Large intestine (tissue), 3 donors: ENCODE data around the gene BACH2. TPM values are rescaled to one million over a fixed set of nuclear protein-coding genes. Genes with fewer than 3 reads are reported as not detected.

ENCODE experiments used
- DNase-seq, 2 donors: peaks; one replicate each; pipeline versions ENCODE4 v3.0.0 to v3.0.0-alpha.2; 2013
- H3K27ac ChIP-seq: one replicate; pipeline ENCODE4 v1.5.1; 2013; ENCODE audit warnings: low read length
- H3K27me3 ChIP-seq: 2 replicates; pipeline ENCODE4 v1.6.1; 2013; ENCODE audit warnings: low read length; ENCODE audit not compliant: control insufficient read depth, insufficient read depth
- H3K36me3 ChIP-seq: 2 replicates; pipeline ENCODE4 v1.6.1; 2013; ENCODE audit warnings: low read length; ENCODE audit not compliant: control insufficient read depth, insufficient read depth
- H3K4me1 ChIP-seq: one replicate; pipeline ENCODE4 v1.6.1; 2013; ENCODE audit warnings: low read length; ENCODE audit not compliant: control insufficient read depth, insufficient read depth
- H3K4me3 ChIP-seq: one replicate; pipeline ENCODE4 v1.5.1; 2013; ENCODE audit warnings: low read length
- H3K9me3 ChIP-seq: one replicate; pipeline ENCODE4 v1.6.1; 2013; ENCODE audit warnings: mild to moderate bottlenecking, low read depth, low read length, moderate library complexity; ENCODE audit not compliant: control insufficient read depth
- WGBS: methylation state at CpG from one replicate; pipeline ENCODE4 v1.1.5; 2013; ENCODE audit warnings: low lambda C conversion rate; ENCODE audit not compliant: insufficient coverage; 5-methylcytosine and 5-hydroxymethylcytosine counted together
- polyA plus RNA-seq: library from polyadenylated mRNA; unstranded; fragments of 120-200 nt; gene quantifications from one replicate; pipeline ENCODE4 v1.2.1, GENCODE V29; 2013

The BACH2 gene
- polyA plus RNA-seq, 1 donor: 2.8 TPM

DNA sequence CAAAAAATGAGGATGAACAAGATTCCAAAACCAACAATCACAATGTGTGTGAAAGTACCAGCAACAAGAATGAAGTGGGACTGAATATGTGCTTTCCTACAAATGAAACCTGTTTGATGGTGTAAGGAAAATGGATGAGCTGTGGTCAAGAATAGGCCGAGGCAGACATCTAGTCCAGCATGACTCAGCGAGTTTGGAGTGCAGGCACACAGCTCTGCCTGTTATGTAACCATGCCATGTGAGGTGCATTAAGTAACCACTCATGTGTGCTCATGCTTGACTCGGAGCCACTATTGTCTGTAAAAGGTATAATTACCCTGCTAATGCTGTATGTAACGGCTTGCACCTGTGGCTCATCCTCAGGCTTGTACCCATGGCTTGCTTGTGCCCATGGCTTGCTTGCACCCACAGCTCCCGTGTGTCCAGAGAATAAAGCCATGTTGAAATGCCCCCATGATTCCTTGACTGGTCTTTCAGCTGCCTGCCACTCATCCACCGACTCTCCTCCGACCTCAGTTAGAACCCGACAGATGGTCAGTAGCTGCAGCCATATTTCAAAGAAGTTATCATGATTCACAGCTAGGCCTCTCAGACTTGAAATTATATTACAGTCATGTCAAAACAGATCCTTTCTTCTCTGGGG lies 98.7 kb downstream of the BACH2 start:
- no peak for DNase-seq
- WGBS: no CpG with 5 or more reads among the region's 8 CpGs
- H3K27ac ChIP-seq: no peak overlapping the region
- no peaks in the 10 kb centered on the region for H3K36me3 ChIP-seq
- no peaks in the 10 kb centered on the region for H3K4me1 ChIP-seq
- H3K27me3 ChIP-seq: no peaks in the 10 kb centered on the region
- no peak overlapping the region for H3K4me3 ChIP-seq
- no peaks in the 10 kb centered on the region for H3K9me3 ChIP-seq

DNA sequence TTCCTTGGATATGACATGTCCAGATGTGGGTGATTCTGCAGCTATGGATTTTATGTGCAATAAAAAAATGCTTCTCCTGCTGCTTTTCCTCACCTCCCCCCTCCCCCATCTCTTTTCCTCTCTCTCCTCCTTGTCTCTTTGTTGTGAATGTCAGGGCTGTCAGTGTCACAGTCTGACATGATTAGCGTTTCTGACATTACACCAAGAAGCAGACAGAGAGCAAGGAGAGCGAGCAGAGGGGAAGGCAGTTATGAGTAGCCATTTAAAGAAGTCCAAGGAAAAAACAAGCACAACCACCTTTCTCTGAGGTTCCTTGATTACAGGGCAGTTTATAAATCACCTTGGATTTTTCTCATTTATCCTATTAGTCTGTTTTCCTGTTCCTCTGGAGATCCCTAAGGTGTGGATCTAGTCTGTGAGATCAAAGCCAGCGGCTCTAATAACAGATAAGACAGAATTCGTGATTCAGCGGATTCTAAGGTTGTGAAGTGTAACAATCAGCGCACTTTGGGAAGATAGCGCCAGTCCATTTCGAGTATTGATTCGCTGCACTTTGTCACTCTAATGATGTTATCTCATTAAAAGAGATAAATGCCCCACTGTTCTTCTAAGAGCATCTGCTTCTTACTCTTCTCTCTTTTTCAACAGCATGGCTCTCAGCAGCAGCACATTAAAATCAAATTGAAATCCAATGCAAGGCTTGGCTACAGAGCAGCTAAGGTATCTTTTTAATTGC lies 101.4 kb downstream of the BACH2 start:
- WGBS: 43% methylated on average over 2 of the region's 9 CpGs
- H3K4me3 ChIP-seq: no peak overlapping the region
- no peaks in the 10 kb centered on the region for H3K4me1 ChIP-seq
- no peak overlapping the region for H3K27ac ChIP-seq
- no peaks in the 10 kb centered on the region for H3K9me3 ChIP-seq
- DNase-seq: no peak
- no peaks in the 10 kb centered on the region for H3K27me3 ChIP-seq
- no peaks in the 10 kb centered on the region for H3K36me3 ChIP-seq

DNA sequence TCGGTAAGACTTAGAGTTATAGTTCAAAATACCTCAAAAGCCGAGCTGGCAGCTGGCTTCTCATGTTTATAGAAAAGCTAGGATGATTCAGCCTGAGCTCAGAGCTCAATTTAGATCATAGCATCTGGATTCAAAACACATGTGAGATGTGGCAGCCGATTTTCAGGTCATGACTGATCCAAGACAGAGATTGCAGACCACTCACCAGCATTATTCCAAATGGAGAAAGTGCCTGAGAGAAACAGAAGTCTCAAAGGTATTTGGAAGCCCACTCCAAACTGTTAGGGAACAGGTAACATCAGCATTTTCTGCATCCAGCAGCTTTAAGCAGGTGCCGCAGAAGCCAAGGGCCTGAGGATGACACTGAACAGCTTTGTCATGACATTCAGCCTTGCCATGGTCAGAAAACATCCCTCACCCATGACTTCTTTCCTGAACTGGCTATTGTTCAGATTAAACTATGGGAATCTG lies 102.2 kb downstream of the BACH2 start:
- H3K36me3 ChIP-seq: no peaks in the 10 kb centered on the region
- no peak overlapping the region for H3K27ac ChIP-seq
- no peaks in the 10 kb centered on the region for H3K9me3 ChIP-seq
- H3K4me3 ChIP-seq: no peak overlapping the region
- H3K27me3 ChIP-seq: no peaks in the 10 kb centered on the region
- WGBS: no CpG with 5 or more reads among the region's 4 CpGs
- DNase-seq: no peak
- no peaks in the 10 kb centered on the region for H3K4me1 ChIP-seq

DNA sequence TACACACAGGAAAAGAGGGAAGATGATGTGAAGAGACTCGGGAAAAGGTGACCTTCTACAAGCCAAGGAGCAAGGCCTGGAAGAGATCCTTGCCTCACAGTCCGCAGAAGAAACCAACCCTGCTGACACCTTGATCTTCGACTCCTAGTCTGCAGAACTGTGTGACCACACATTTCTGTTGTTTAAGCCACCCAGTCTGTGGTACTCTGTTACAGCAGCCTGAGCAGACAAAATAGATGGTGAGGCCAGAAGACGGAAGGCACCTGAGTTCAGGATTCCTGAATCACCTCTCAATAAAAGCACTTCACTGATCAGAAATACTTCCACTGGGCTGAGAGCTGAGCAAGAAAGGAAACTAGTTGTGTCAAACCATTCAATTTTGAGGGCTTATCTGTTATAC lies 103.3 kb downstream of the BACH2 start:
- Histone ChIP-seq H3K27me3 (no peaks in the 10 kb centered on the region), H3K36me3 (no peaks in the 10 kb centered on the region), H3K4me1 (no peaks in the 10 kb centered on the region), H3K27ac (no peak overlapping the region), H3K9me3 (no peaks in the 10 kb centered on the region), H3K4me3 (no peak overlapping the region)
- no peak for DNase-seq
- WGBS: 100% methylated on average over 2 of the region's 4 CpGs

GRCh38 chr6:90192857-90193256 lies 103.8 kb downstream of the BACH2 start:
- H3K9me3 ChIP-seq: no peaks in the 10 kb centered on the region
- no peak overlapping the region for H3K27ac ChIP-seq
- H3K4me3 ChIP-seq: no peak overlapping the region
- no peak for DNase-seq
- H3K27me3 ChIP-seq: no peaks in the 10 kb centered on the region
- H3K36me3 ChIP-seq: no peaks in the 10 kb centered on the region
- H3K4me1 ChIP-seq: no peaks in the 10 kb centered on the region
- no CpG with 5 or more reads among the region's 3 CpGs for WGBS

DNA sequence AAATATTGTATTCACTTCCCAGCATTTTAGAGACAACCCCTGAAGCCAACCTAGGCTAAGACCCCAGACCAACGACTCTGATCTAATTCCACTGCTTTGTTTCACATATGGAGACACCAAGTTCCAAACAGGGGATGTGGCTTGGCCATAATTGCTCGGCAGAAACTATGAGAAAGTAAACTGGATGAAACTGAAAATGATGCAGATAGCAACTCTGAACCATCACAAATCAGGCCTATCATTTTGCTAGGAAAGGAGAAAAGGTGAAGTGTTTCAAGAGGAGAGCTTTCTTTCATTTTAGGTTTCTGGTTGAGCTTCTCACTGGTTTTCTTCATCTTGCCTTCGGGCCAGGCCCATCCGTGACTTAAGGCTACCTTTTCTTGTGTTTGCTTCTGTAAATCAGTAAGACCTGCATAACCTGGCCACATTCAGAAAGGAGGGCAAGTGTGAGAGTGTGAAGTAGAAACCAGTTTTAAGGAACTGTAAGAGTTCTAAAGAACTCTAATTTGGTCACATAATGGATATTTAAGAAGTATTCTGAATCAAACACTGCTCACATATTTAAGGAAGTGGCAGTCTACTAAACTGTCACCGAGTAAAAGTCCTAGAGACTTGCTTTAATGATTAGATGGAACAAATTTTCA lies 105.8 kb downstream of the BACH2 start:
- H3K36me3 ChIP-seq: no peaks in the 10 kb centered on the region
- DNase-seq: no peak
- no peaks in the 10 kb centered on the region for H3K4me1 ChIP-seq
- no peaks in the 10 kb centered on the region for H3K9me3 ChIP-seq
- no peak overlapping the region for H3K4me3 ChIP-seq
- no peaks in the 10 kb centered on the region for H3K27me3 ChIP-seq
- no peak overlapping the region for H3K27ac ChIP-seq
- WGBS: 53% methylated on average over 2 of the region's 5 CpGs

DNA sequence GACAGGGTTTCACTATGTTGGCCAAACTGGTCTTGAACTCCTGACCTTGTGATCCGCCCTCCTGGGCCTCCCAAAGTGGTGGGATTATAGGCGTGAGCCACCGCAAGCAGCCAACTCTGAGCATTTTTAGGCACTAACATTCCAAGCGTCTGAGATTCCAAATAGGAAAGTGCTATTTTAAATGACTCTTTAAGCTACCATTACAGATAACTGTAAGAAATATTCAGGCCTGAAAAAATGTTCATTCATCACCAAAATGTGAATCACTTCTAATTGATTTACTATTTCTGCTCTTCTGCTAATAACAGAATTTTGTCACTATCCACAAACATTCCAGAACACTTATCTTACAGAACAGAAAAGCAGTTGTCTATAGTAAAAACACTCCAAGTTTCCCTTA lies 106.5 kb downstream of the BACH2 start:
- DNase-seq: no peak
- Histone ChIP-seq H3K9me3 (no peaks in the 10 kb centered on the region), H3K4me3 (no peak overlapping the region), H3K27me3 (no peaks in the 10 kb centered on the region), H3K27ac (no peak overlapping the region), H3K36me3 (no peaks in the 10 kb centered on the region), H3K4me1 (no peaks in the 10 kb centered on the region)
- no CpG with 5 or more reads among the region's 4 CpGs for WGBS

GRCh38 chr6:90187437-90188121 lies 109.1 kb downstream of the BACH2 start:
- Histone ChIP-seq H3K27ac (no peak overlapping the region), H3K4me3 (no peak overlapping the region), H3K36me3 (no peaks in the 10 kb centered on the region), H3K9me3 (no peaks in the 10 kb centered on the region), H3K4me1 (peaks cover 4% of the 10 kb centered on the region), H3K27me3 (no peaks in the 10 kb centered on the region)
- WGBS: 100% methylated on average over 2 of the region's 8 CpGs
- DNase-seq: no peak

DNA sequence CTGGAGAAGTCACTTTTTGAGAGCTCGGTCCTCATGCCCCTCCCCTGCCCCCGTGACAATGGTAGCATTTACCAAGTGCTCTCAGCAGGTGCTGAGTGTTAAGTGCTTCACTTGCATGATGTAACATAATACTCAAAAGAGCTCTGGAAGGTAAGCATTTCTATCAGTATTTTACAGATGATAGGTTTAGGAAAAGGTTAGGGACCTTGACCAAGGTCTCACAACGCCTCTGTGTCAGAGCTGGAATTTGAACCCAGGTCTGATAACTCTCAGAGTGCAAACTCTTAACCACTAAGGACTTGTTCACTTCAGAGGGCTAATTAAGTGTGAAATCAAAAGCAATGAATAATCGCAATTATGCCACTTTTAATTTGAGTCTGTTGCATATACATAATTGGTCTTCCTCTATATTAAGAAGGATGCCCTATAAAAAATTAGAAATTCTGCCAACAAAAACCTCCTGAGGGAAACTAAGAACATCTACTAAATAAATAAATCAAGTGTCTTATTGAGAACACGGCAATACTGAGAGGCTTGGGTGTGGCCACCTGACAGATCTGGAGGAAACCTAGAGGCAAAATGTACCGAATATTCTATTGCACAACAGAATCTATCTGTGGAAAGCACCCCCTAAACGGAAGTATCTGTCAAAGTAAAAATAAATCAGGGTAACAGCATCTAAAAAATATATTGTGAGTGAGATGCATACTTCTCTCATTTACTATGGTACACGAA lies 109.8 kb downstream of the BACH2 start:
- H3K9me3 ChIP-seq: no peaks in the 10 kb centered on the region
- no peak for DNase-seq
- H3K4me1 ChIP-seq: peaks cover 4% of the 10 kb centered on the region
- no peaks in the 10 kb centered on the region for H3K27me3 ChIP-seq
- no peak overlapping the region for H3K4me3 ChIP-seq
- H3K36me3 ChIP-seq: no peaks in the 10 kb centered on the region
- H3K27ac ChIP-seq: no peak overlapping the region
- 87% methylated on average over 3 of the region's 8 CpGs for WGBS

DNA sequence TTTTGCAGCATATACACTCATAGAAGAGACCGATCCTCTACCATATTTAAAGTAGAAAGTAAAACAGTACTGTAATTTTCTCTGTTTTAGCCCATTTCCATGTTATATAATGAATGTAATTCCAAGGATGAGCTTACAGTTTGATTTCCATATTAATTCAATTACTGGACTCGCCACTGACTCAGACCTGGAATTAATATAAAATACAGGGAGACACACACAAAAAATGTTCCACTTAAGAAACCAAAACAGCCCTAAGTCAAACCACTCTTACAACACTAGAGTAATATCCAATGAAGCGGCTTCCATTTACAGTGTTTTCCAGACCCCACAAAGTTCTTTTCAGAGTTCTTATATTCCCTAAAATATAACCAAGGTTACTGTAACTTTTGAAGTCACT lies 110.6 kb downstream of the BACH2 start:
- WGBS: 78% methylated on average over 1 of the region's 3 CpGs
- H3K27ac ChIP-seq: no peak overlapping the region

More for the DNA sequence above, 110.6 kb downstream of the BACH2 start:
- no peaks in the 10 kb centered on the region for H3K36me3 ChIP-seq
- H3K4me3 ChIP-seq: no peak overlapping the region
- DNase-seq: no peak
- H3K9me3 ChIP-seq: no peaks in the 10 kb centered on the region
- peaks cover 4% of the 10 kb centered on the region for H3K4me1 ChIP-seq
- no peaks in the 10 kb centered on the region for H3K27me3 ChIP-seq
